Panc1 (cell line): Measurements from ENCODE around the gene FCRL5.

Experiments
- POLR2AphosphoS5 ChIP-seq: IDR thresholded peaks from 2 replicates; pipeline ENCODE4 v1.6.1; 2012; ENCODE audit warnings: mild to moderate bottlenecking, low read depth, low read length, moderate library complexity
- REST ChIP-seq, 2 experiments: IDR thresholded peaks; 2 replicates each; pipeline ENCODE4 v1.6.1; 2011 to 2012; ENCODE audit warnings: low read depth in 2 of 2, control low read depth in 1 of 2, low read length in 1 of 2, mild to moderate bottlenecking in 1 of 2, moderate library complexity in 1 of 2; ENCODE audit not compliant: insufficient read depth in 1 of 2
- TCF7L2 ChIP-seq: IDR thresholded peaks from 2 replicates; pipeline ENCODE4 v1.6.1; 2011; ENCODE audit warnings: mild to moderate bottlenecking, low read depth, low read length, inconsistent platforms
- TF ChIP-seq, protein P1 (sequence below): fragments of 450-650 bp; IDR thresholded peaks from 2 replicates; pipeline ENCODE4 v1.5.1; 2017; ENCODE audit warnings: mild to moderate bottlenecking

DNA sequence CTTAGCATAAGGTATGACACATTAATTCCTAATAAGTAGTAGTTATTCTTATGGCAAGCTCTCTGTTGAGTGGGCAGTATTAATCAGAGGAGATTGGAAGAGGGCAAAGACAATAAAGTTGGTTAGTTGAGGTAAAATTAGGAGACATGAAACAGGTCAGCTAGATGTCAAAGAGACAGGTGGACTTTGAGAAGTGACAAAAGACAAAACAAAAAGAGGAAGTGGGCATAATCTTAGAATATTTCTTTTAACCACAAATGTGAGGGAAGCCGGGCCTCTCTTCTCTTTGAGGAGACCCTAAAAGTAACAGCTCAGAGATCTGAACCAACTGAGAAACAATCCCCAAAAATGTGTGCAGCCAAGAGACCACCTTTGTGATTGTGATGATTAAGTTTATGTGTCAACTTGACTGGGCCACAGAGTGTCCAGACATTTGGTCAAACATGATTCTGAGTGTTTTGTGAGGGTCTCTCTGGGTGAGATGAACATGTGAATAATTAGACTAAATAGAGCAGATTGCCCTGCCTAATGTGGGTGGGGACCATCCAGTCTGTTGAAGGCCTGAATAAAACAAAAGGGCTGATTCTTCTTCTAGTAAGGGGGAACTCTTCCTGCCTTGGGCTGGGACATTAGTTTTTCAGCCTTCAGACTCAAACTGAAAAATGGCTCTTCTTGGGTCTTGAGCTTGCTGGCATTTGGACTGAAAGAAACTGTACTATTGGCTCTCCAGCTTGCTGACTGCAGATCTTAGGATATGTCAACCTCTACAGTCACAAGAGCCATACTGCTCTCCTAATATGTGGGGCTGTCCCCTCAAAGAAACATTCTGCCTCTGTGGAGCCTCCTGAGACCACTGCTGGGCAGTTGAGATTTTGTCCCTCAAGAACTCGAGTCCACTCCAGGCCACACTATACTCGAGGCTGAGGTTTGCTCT, 40.0 kb downstream of the FCRL5 start:
- TF ChIP-seq REST (IDR thresholded peaks at IDR 0.05; ENCODE audit: insufficient read depth in 1 of 2, low read depth in 2 of 2, low read length in 1 of 2) (no peak), POLR2AphosphoS5 (no peak), TCF7L2 (no peak)
- TF ChIP-seq, protein P1, sequence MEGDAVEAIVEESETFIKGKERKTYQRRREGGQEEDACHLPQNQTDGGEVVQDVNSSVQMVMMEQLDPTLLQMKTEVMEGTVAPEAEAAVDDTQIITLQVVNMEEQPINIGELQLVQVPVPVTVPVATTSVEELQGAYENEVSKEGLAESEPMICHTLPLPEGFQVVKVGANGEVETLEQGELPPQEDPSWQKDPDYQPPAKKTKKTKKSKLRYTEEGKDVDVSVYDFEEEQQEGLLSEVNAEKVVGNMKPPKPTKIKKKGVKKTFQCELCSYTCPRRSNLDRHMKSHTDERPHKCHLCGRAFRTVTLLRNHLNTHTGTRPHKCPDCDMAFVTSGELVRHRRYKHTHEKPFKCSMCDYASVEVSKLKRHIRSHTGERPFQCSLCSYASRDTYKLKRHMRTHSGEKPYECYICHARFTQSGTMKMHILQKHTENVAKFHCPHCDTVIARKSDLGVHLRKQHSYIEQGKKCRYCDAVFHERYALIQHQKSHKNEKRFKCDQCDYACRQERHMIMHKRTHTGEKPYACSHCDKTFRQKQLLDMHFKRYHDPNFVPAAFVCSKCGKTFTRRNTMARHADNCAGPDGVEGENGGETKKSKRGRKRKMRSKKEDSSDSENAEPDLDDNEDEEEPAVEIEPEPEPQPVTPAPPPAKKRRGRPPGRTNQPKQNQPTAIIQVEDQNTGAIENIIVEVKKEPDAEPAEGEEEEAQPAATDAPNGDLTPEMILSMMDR = no peak
